PC-3 (cell line): ENCODE data around the gene UBE3C. TPM values are rescaled to one million over a fixed set of nuclear protein-coding genes. Genes with fewer than 3 reads are reported as not detected.

Source experiments
- ATAC-seq: fragments of 200-7000 bp; cut with Tn5 transposase; 2 replicates; pipeline ENCODE4 v1.9.1; 2020; ENCODE audit warnings: mild to moderate bottlenecking, moderate library complexity
- BruUV-seq: library from RNA; stranded (reverse); fragments of 400-500 nt; replicated peaks from 2 replicates; lab custom pipeline; 2021; lab: Mats Ljungman, UMichigan
- CTCF ChIA-PET: fragments of 300-600 bp; sonication (Branson Sonifier 250); formaldehyde crosslinking; loops from one replicate; lab custom pipeline; 2022; ENCODE audit warnings: antibody characterized with exemption; lab: Charles Lee
- POLR2A ChIA-PET: fragments of 300-600 bp; sonication (Branson Sonifier 250); formaldehyde crosslinking; loops from one replicate; lab custom pipeline; 2022; ENCODE audit warnings: antibody characterized with exemption; ENCODE audit not compliant: unreplicated experiment; lab: Charles Lee
- DNase-seq: peaks from one replicate; pipeline ENCODE4 v3.0.0-alpha.2; 2015
- H2AFZ ChIP-seq: fragments of 300-600 bp; sonication (generic); 2 replicates; pipeline ENCODE4 v1.6.0; 2016; ENCODE audit warnings: antibody characterized with exemption, low read length
- H3F3A ChIP-seq: fragments of 300-600 bp; sonication (generic); one replicate; pipeline ENCODE4 v1.6.0; 2017; ENCODE audit warnings: antibody characterized with exemption, low read length, control low read depth, mild to moderate bottlenecking; ENCODE audit not compliant: unreplicated experiment
- H3K27ac ChIP-seq: fragments of 300-600 bp; sonication (generic); 2 replicates; pipeline ENCODE4 v1.5.1; 2016; ENCODE audit warnings: mild to moderate bottlenecking, low read length
- H3K27me3 ChIP-seq: fragments of 300-600 bp; sonication (generic); 2 replicates; pipeline ENCODE4 v1.6.1; 2016; ENCODE audit warnings: low read length, mixed read lengths
- H3K36me3 ChIP-seq: fragments of 300-600 bp; sonication (generic); 2 replicates; pipeline ENCODE4 v1.6.1; 2016; ENCODE audit warnings: low read depth, mixed run types, low read length, mixed read lengths
- H3K4me1 ChIP-seq: fragments of 300-600 bp; sonication (generic); 2 replicates; pipeline ENCODE4 v1.5.1; 2016; ENCODE audit warnings: low read length; ENCODE audit not compliant: insufficient read depth
- H3K4me2 ChIP-seq: fragments of 300-600 bp; sonication (generic); 2 replicates; pipeline ENCODE4 v1.6.0; 2016; ENCODE audit warnings: low read length
- H3K4me3 ChIP-seq: fragments of 300-600 bp; sonication (generic); 2 replicates; pipeline ENCODE4 v1.5.1; 2016; ENCODE audit warnings: mild to moderate bottlenecking, low read length, mixed read lengths
- H3K79me2 ChIP-seq: fragments of 300-600 bp; sonication (generic); 2 replicates; pipeline ENCODE4 v1.6.1; 2017; ENCODE audit warnings: low read length, mixed read lengths
- H3K9ac ChIP-seq: fragments of 300-600 bp; sonication (generic); 2 replicates; pipeline ENCODE4 v1.6.0; 2016; ENCODE audit warnings: mild to moderate bottlenecking, low read length
- H3K9me2 ChIP-seq: fragments of 300-600 bp; sonication (generic); replicated peaks from 2 replicates; pipeline ENCODE4 v1.6.1; 2016; ENCODE audit warnings: mixed run types, low read length, mixed read lengths
- H3K9me3 ChIP-seq: fragments of 300-600 bp; sonication (generic); 2 replicates; pipeline ENCODE4 v1.6.1; 2016; ENCODE audit warnings: low read length, mixed read lengths
- H4K20me1 ChIP-seq: fragments of 300-600 bp; sonication (generic); 2 replicates; pipeline ENCODE4 v1.6.1; 2016; ENCODE audit warnings: low read length, mixed read lengths
- EZH2 ChIP-seq: fragments of 300-600 bp; sonication (generic); IDR thresholded peaks from one replicate; pipeline ENCODE4 v1.6.1; 2017; ENCODE audit warnings: antibody characterized with exemption, mild to moderate bottlenecking, low read length; ENCODE audit not compliant: unreplicated experiment
- EZH2phosphoT487 ChIP-seq: fragments of 300-600 bp; sonication (generic); IDR thresholded peaks from 2 replicates; pipeline ENCODE4 v1.6.1; 2018; ENCODE audit warnings: mild to moderate bottlenecking, antibody characterized with exemption, low read length, borderline replicate concordance
- intact Hi-C: fragments of 100-400 bp; cut with micrococcal nuclease; formaldehyde crosslinking; loops from 2 replicates; pipeline ENCODE4 v1.9.0; 2023
- total RNA-seq: library from RNA; depleted of rRNA; stranded (reverse); fragments of >200 nt; gene quantifications from 2 replicates; pipeline ENCODE4 v1.2.3, GENCODE V29; 2014
- TF ChIP-seq, protein P1 (sequence below): fragments of 300-600 bp; sonication (generic); conservative IDR thresholded peaks from 2 replicates; pipeline ENCODE4 v1.5.1; 2017; ENCODE audit warnings: antibody characterized with exemption, low read depth, mild to moderate bottlenecking, low read length

Gene UBE3C
- total RNA-seq, 1 experiment from 2014 or later, result 86.6 TPM

- BruUV-seq, result no TSS peak
- CTCF ChIA-PET, result no interaction called here
Measured at GRCh38 chr7:157120181-157120580, 18.5 kb upstream of the UBE3C start.

DNA sequence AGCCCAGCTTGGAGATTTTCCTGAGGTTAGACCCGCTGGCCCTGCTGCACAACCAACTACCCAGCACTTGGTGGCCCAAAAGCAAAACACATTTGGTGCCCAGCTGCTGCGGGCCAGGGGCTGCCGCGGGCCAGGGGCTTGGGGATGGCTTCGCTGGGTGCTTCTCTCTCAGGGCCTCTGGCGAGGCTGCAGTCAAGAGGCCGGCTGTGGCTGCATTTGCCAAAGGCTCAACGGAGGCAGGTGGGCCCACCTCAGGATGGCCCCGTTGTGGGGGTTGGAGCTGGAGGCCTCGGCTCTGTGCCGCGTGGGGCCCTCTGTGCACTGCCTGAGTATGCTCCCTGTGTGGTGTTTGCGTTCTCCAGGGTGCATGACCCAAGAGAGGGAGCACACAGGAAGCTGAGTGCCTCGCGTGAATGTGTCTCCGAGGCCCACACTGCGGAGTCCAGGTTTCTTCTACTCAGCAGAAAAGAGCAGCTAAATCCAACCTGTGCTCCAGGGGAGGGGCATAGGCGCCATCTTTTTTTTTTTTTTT is 17.5 kb upstream of the UBE3C start:
- Histone ChIP-seq H3K4me2 (no peak overlapping the region), H3K27ac (no peak overlapping the region), H3K9ac (no peak overlapping the region), H3K36me3 (no peaks in the 10 kb centered on the region), H3F3A (no peaks in the 10 kb centered on the region), H4K20me1 (no peaks in the 10 kb centered on the region), H3K4me1 (no peaks in the 10 kb centered on the region), H3K27me3 (no peaks in the 10 kb centered on the region), H3K9me3 (no peaks in the 10 kb centered on the region), H3K9me2 (no peaks in the 10 kb centered on the region), H3K4me3 (no peak overlapping the region), H3K79me2 (no peaks in the 10 kb centered on the region), H2AFZ (no peak overlapping the region)
- intact Hi-C loops, result no loop called here
- DNase-seq (no peak), ATAC-seq (no peak)
- CTCF ChIA-PET, result no interaction called here
- BruUV-seq, result no TSS peak
- POLR2A ChIA-PET, result no interaction called here
- TF ChIP-seq EZH2, result no peak
- no peak for TF ChIP-seq EZH2phosphoT487
- TF ChIP-seq, protein P1, sequence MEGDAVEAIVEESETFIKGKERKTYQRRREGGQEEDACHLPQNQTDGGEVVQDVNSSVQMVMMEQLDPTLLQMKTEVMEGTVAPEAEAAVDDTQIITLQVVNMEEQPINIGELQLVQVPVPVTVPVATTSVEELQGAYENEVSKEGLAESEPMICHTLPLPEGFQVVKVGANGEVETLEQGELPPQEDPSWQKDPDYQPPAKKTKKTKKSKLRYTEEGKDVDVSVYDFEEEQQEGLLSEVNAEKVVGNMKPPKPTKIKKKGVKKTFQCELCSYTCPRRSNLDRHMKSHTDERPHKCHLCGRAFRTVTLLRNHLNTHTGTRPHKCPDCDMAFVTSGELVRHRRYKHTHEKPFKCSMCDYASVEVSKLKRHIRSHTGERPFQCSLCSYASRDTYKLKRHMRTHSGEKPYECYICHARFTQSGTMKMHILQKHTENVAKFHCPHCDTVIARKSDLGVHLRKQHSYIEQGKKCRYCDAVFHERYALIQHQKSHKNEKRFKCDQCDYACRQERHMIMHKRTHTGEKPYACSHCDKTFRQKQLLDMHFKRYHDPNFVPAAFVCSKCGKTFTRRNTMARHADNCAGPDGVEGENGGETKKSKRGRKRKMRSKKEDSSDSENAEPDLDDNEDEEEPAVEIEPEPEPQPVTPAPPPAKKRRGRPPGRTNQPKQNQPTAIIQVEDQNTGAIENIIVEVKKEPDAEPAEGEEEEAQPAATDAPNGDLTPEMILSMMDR, result no peak

More at GRCh38 chr7:157120181-157120580, 18.5 kb upstream of the UBE3C start:
- Histone ChIP-seq H3K36me3 (no peaks in the 10 kb centered on the region), H3K27me3 (no peaks in the 10 kb centered on the region), H3K9me3 (no peaks in the 10 kb centered on the region), H3F3A (no peaks in the 10 kb centered on the region), H4K20me1 (no peaks in the 10 kb centered on the region), H3K4me2 (no peak overlapping the region), H3K9me2 (no peaks in the 10 kb centered on the region), H3K9ac (no peak overlapping the region), H2AFZ (no peak overlapping the region), H3K4me3 (no peak overlapping the region), H3K79me2 (no peaks in the 10 kb centered on the region), H3K4me1 (no peaks in the 10 kb centered on the region), H3K27ac (no peak overlapping the region)
- POLR2A ChIA-PET, result no interaction called here
- intact Hi-C loops, result no loop called here
- ATAC-seq (no peak), DNase-seq (no peak)
- no peak for TF ChIP-seq EZH2
- TF ChIP-seq EZH2phosphoT487, result no peak
- TF ChIP-seq, protein P1, result no peak

GRCh38 chr7:157122800-157123495 is 15.8 kb upstream of the UBE3C start:
- Histone ChIP-seq H3K27ac (no peak overlapping the region), H3K9ac (no peak overlapping the region), H3K27me3 (no peaks in the 10 kb centered on the region), H3K9me3 (no peaks in the 10 kb centered on the region), H3K4me3 (no peak overlapping the region), H4K20me1 (no peaks in the 10 kb centered on the region), H3F3A (no peaks in the 10 kb centered on the region), H3K4me1 (no peaks in the 10 kb centered on the region), H2AFZ (no peak overlapping the region), H3K4me2 (no peak overlapping the region), H3K9me2 (no peaks in the 10 kb centered on the region), H3K79me2 (no peaks in the 10 kb centered on the region), H3K36me3 (no peaks in the 10 kb centered on the region)
- DNase-seq, result no peak
- no peak for ATAC-seq
- CTCF ChIA-PET, result no interaction called here
- intact Hi-C loops, result no loop called here
- no peak for TF ChIP-seq EZH2
- TF ChIP-seq, protein P1, result no peak
- TF ChIP-seq EZH2phosphoT487, result no peak
- BruUV-seq, result no TSS peak
- POLR2A ChIA-PET, result no interaction called here
